Measurements from ENCODE around the gene IREB2.

- TF ChIP-seq POLR2A (IDR thresholded peaks at IDR 0.05), result no peak
- TF ChIP-seq, protein P1, sequence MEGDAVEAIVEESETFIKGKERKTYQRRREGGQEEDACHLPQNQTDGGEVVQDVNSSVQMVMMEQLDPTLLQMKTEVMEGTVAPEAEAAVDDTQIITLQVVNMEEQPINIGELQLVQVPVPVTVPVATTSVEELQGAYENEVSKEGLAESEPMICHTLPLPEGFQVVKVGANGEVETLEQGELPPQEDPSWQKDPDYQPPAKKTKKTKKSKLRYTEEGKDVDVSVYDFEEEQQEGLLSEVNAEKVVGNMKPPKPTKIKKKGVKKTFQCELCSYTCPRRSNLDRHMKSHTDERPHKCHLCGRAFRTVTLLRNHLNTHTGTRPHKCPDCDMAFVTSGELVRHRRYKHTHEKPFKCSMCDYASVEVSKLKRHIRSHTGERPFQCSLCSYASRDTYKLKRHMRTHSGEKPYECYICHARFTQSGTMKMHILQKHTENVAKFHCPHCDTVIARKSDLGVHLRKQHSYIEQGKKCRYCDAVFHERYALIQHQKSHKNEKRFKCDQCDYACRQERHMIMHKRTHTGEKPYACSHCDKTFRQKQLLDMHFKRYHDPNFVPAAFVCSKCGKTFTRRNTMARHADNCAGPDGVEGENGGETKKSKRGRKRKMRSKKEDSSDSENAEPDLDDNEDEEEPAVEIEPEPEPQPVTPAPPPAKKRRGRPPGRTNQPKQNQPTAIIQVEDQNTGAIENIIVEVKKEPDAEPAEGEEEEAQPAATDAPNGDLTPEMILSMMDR (IDR thresholded peaks at IDR 0.05), result no peak
- no peak for TF ChIP-seq POLR2AphosphoS5 (IDR thresholded peaks at IDR 0.05)
These were observed 49.2 kb upstream of the IREB2 start for GRCh38 chr15:78388865-78389264.

All from upper lobe of left lung (tissue), 4 donors.